HEK293T (cell line): ENCODE results near the gene ANKK1.

ENCODE experiments used
- CTCF ChIA-PET: fragments of 350-600 bp; formaldehyde crosslinking; extraction: SDS; loops from one replicate; lab custom pipeline; 2021; ENCODE audit warnings: antibody characterized with exemption, inconsistent platforms; lab: Yijun Ruan, JAX
- POLR2A ChIA-PET: fragments of 350-600 bp; formaldehyde crosslinking; extraction: SDS; loops from one replicate; lab custom pipeline; 2020; ENCODE audit warnings: antibody characterized with exemption, inconsistent platforms; lab: Yijun Ruan, JAX
- DNase-seq: peaks from one replicate; pipeline ENCODE4 v3.0.0; 2012; ENCODE audit warnings: mixed read lengths; ENCODE audit errors: extremely low spot score
- ARNT ChIP-seq: fragments of 450-650 bp; IDR thresholded peaks from 2 replicates; pipeline ENCODE4 v1.6.1; 2017; ENCODE audit warnings: mild to moderate bottlenecking
- BHLHE40 ChIP-seq: fragments of 450-650 bp; IDR thresholded peaks from 2 replicates; pipeline ENCODE4 v1.6.1; 2016; ENCODE audit warnings: mild to moderate bottlenecking, moderate library complexity, borderline replicate concordance
- CTBP1 ChIP-seq: fragments of 450-650 bp; IDR thresholded peaks from 2 replicates; pipeline ENCODE4 v1.6.1; 2016; ENCODE audit warnings: borderline replicate concordance
- ELF4 ChIP-seq: fragments of 450-650 bp; IDR thresholded peaks from 2 replicates; pipeline ENCODE4 v1.6.1; 2017; ENCODE audit warnings: antibody characterized with exemption
- FOXA1 ChIP-seq: fragments of 450-650 bp; IDR thresholded peaks from 2 replicates; pipeline ENCODE4 v1.6.1; 2016; ENCODE audit warnings: mild to moderate bottlenecking
- FOXK2 ChIP-seq: fragments of 450-650 bp; IDR thresholded peaks from 2 replicates; pipeline ENCODE4 v1.6.1; 2016; ENCODE audit warnings: mild to moderate bottlenecking
- FOXM1 ChIP-seq: fragments of 450-650 bp; IDR thresholded peaks from 2 replicates; pipeline ENCODE4 v1.6.1; 2017; ENCODE audit warnings: mild to moderate bottlenecking, borderline replicate concordance
- HDGF ChIP-seq: fragments of 450-650 bp; IDR thresholded peaks from 2 replicates; pipeline ENCODE4 v1.6.1; 2017; ENCODE audit warnings: antibody characterized with exemption, borderline replicate concordance
- L3MBTL2 ChIP-seq: fragments of 450-650 bp; conservative IDR thresholded peaks from 2 replicates; pipeline ENCODE4 v1.6.1; 2016; ENCODE audit warnings: mild to moderate bottlenecking
- LEF1 ChIP-seq: fragments of 450-650 bp; IDR thresholded peaks from 2 replicates; pipeline ENCODE4 v1.6.1; 2017; ENCODE audit warnings: mild to moderate bottlenecking, borderline replicate concordance
- NFRKB ChIP-seq: fragments of 450-650 bp; IDR thresholded peaks from 2 replicates; pipeline ENCODE4 v1.6.1; 2016; ENCODE audit warnings: mild to moderate bottlenecking, moderate library complexity
- PKNOX1 ChIP-seq: fragments of 450-650 bp; IDR thresholded peaks from 2 replicates; pipeline ENCODE4 v1.6.1; 2016
- SP1 ChIP-seq: fragments of 450-650 bp; IDR thresholded peaks from 2 replicates; pipeline ENCODE4 v1.6.1; 2017
- SUZ12 ChIP-seq: fragments of 450-650 bp; IDR thresholded peaks from 2 replicates; pipeline ENCODE4 v1.6.1; 2016; ENCODE audit warnings: mild to moderate bottlenecking
- TARDBP ChIP-seq: fragments of 450-650 bp; IDR thresholded peaks from 2 replicates; pipeline ENCODE4 v1.6.1; 2016
- ZNF384 ChIP-seq: fragments of 450-650 bp; IDR thresholded peaks from 2 replicates; pipeline ENCODE4 v1.6.1; 2016

Gene ANKK1

GRCh38 chr11:113350336-113351067, 37.1 kb upstream of the ANKK1 start:
- ChIA-PET CTCF (no interaction called here), POLR2A (no interaction called here)
- TF ChIP-seq NFRKB (no peak), ARNT (no peak), FOXA1 (no peak), L3MBTL2 (no peak), ELF4 (no peak), LEF1 (no peak), HDGF (no peak), TARDBP (no peak), SUZ12 (no peak), FOXM1 (no peak), SP1 (no peak), FOXK2 (no peak), CTBP1 (no peak), PKNOX1 (no peak), ZNF384 (no peak)
- DNase-seq, result no peak

DNA sequence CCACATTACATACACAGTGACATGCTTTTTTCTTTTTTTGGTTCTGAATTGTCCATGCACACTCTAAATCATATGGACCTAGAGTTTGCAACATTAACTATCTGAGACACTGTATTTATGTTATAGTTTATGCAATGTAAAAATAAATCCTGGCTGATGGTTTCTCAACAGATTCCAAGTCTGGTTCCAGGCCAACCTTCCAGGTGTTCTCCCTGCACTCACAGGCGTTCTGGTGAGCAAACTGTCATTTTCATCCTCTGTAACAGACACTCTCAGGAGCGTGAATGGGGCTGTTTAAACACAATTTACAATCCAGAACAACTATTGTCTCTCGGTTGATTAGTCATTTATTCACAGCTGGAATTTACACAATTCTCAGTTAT, 36.5 kb upstream of the ANKK1 start:
- TF ChIP-seq CTBP1, result no peak
- TF ChIP-seq SP1, result no peak
- no peak for TF ChIP-seq FOXK2
- TF ChIP-seq SUZ12, result no peak
- no peak for TF ChIP-seq NFRKB
- no peak for TF ChIP-seq L3MBTL2
- no peak for TF ChIP-seq FOXM1
- no peak for TF ChIP-seq HDGF
- TF ChIP-seq ELF4, result no peak
- TF ChIP-seq ZNF384, result no peak
- no peak for TF ChIP-seq BHLHE40
- TF ChIP-seq ARNT, result no peak
- no peak for TF ChIP-seq TARDBP
- TF ChIP-seq PKNOX1, result no peak
- DNase-seq, result no peak
- POLR2A ChIA-PET, result no interaction called here
- CTCF ChIA-PET, result no interaction called here

- TF ChIP-seq SUZ12 (no peak), LEF1 (no peak), PKNOX1 (no peak), FOXA1 (no peak), FOXM1 (no peak), HDGF (no peak), L3MBTL2 (no peak), SP1 (no peak), NFRKB (no peak), BHLHE40 (no peak), ZNF384 (no peak), TARDBP (no peak), ARNT (no peak), FOXK2 (no peak), ELF4 (no peak), CTBP1 (no peak)
- ChIA-PET CTCF (no interaction called here), POLR2A (no interaction called here)
- DNase-seq, result no peak
These were observed 36.1 kb upstream of the ANKK1 start for GRCh38 chr11:113351480-113351879.

DNA sequence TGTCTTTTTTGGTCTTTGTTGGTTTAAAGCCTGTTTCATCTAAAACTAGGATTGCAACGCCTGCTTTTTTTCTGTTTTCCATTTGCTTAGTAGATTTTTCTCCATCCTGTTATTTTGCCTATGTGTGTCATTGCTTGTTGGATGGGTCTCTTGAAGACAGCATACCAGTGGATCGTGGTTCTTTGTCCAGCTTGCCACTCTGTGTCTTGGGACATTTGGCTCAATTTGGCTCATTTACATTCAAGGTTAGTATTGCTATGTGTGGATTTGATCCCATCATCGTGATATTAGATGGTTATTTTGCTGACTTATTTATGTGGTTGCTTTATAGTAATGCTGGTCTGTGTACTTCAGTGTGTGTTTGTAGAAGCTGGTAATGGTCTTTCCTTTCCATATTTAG, 31.4 kb upstream of the ANKK1 start:
- no peak for DNase-seq
- ChIA-PET CTCF (no interaction called here), POLR2A (no interaction called here)
- TF ChIP-seq HDGF (no peak), ELF4 (no peak), BHLHE40 (no peak)

DNA sequence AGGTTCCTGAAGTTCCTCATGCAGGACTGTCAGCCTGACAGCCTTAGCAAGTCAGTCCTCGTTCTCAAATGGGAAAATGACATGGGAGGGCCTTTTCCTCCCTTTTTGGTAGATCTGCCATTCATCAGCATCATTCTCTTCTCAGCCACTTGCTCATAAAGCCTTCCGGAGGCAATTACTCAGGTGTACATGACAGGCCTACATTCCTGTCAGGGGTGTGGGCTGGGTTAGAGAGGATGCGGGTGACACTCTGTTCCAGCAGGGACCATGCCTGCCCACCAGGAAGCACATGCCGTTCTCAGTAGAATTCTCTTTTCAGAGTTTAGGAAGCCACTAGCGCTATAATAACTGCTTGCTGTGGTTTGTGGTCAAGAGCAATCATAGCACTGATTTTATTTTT, 24.2 kb upstream of the ANKK1 start:
- no peak for DNase-seq
- ChIA-PET CTCF (no interaction called here), POLR2A (no interaction called here)
- no peak for TF ChIP-seq TARDBP
- TF ChIP-seq PKNOX1, result no peak
- no peak for TF ChIP-seq FOXA1
- TF ChIP-seq BHLHE40, result no peak
- TF ChIP-seq CTBP1, result no peak
- TF ChIP-seq ZNF384, result no peak
- no peak for TF ChIP-seq FOXM1
- TF ChIP-seq SP1, result no peak
- TF ChIP-seq SUZ12, result no peak

- ChIA-PET POLR2A (no interaction called here), CTCF (no interaction called here)
- DNase-seq, result no peak
- TF ChIP-seq ARNT (no peak), BHLHE40 (no peak), ZNF384 (no peak), SP1 (no peak), FOXM1 (no peak), ELF4 (no peak), FOXK2 (no peak), TARDBP (no peak), PKNOX1 (no peak), LEF1 (no peak), CTBP1 (no peak), NFRKB (no peak), SUZ12 (no peak), FOXA1 (no peak), L3MBTL2 (no peak), HDGF (no peak)
These were observed 23.5 kb upstream of the ANKK1 start for GRCh38 chr11:113363996-113364641.
